ENCODE measurements around the gene BCOR. TPM values are rescaled to one million over a fixed set of nuclear protein-coding genes. Genes with fewer than 3 reads are reported as not detected.
A peak's percentile ranks its signal among the peaks of the same experiment; 100 is the strongest.

The BCOR gene
- total and polyA plus RNA-seq, 9 of the 15 experiments (the other 6 are each of a cell fraction or from before 2014, with no cell fraction given): 27.5 to 113 (median 37.6) TPM

- TF ChIP-seq E4F1 (CRISPR knock-in tag; IDR thresholded peaks at IDR 0.05; ENCODE audit: borderline replicate concordance): no peak
- 0 out of 2 replicates have a peak, but pooled peaks have one; percentile 14 for TF ChIP-seq CXXC5 (CRISPR knock-in tag; IDR thresholded peaks at IDR 0.05)
- peak; percentile 65 for TF ChIP-seq POLR2G (IDR thresholded peaks at IDR 0.05; ENCODE audit: low read depth, low read length)
- TF ChIP-seq ZC3H4 (CRISPR knock-in tag; IDR thresholded peaks at IDR 0.05; ENCODE audit: borderline replicate concordance): no peak
- TF ChIP-seq HOXB6 (CRISPR knock-in tag; IDR thresholded peaks at IDR 0.05; ENCODE audit: borderline replicate concordance): no peak
- no peak for TF ChIP-seq ZNF134 (CRISPR knock-in tag; conservative IDR thresholded peaks at IDR 0.05)
- TF ChIP-seq NFE2L1 (tag; IDR thresholded peaks at IDR 0.05; ENCODE audit: borderline replicate concordance, low read depth): no peak
- TF ChIP-seq UBTF (IDR thresholded peaks at IDR 0.05; ENCODE audit: borderline replicate concordance in 1 of 2, low read depth in 2 of 2, low read length in 2 of 2): no peak
- TF ChIP-seq E2F3 (CRISPR knock-in tag; IDR thresholded peaks at IDR 0.05): no peak
- TF ChIP-seq FOXP4 (CRISPR knock-in tag; IDR thresholded peaks at IDR 0.05; ENCODE audit: borderline replicate concordance): no peak
- no peak for TF ChIP-seq SMARCA4 (IDR thresholded peaks at IDR 0.05)
- no peak for TF ChIP-seq ZNF253 (CRISPR knock-in tag; conservative IDR thresholded peaks at IDR 0.05)
- TF ChIP-seq RBFOX2 (IDR thresholded peaks at IDR 0.05; ENCODE audit: low read depth, low read length): peak; percentile 51; the same call in 1 of the 2 replicates
- TF ChIP-seq TSC22D4 (tag; IDR thresholded peaks at IDR 0.05): no peak
- peak in 1 of 2 experiments; percentile 38; a peak in 1 of 4 replicates for TF ChIP-seq HDAC1 (IDR thresholded peaks at IDR 0.05)
- TF ChIP-seq NCOA1 (IDR thresholded peaks at IDR 0.05; ENCODE audit: low read depth): no peak
- no peak for TF ChIP-seq MCM7 (IDR thresholded peaks at IDR 0.05)
- TF ChIP-seq SNRNP70 (optimal IDR thresholded peaks at IDR 0.05; ENCODE audit: low read depth, low read length): no peak
- TF ChIP-seq ZNF354B (CRISPR knock-in tag; IDR thresholded peaks at IDR 0.05): no peak
- TF ChIP-seq MTA2 (IDR thresholded peaks at IDR 0.05; ENCODE audit: low read depth): no peak
- no peak for TF ChIP-seq MAFF (IDR thresholded peaks at IDR 0.05; ENCODE audit: low read length)
- no peak for TF ChIP-seq BDP1 (IDR thresholded peaks at IDR 0.05; ENCODE audit: insufficient read depth, insufficient read length)
- TF ChIP-seq ETV5 (CRISPR knock-in tag; IDR thresholded peaks at IDR 0.05; ENCODE audit: low read depth): no peak
- TF ChIP-seq ZNF668 (CRISPR knock-in tag; IDR thresholded peaks at IDR 0.05): no peak
Observed at GRCh38 chrX:40086569-40087335, 11.0 kb downstream of the BCOR start (continued).
